H1 (cell line): ENCODE measurements around the gene MRPL43. TPM values are rescaled to one million over a fixed set of nuclear protein-coding genes. Genes with fewer than 3 reads are reported as not detected.

Experiments used
- CTCF ChIA-PET: fragments of 300-600 bp; sonication (Branson Sonifier 250); formaldehyde crosslinking; loops from one replicate; lab custom pipeline; 2021; ENCODE audit not compliant: partially characterized antibody; lab: Charles Lee
- POLR2A ChIA-PET: fragments of 300-600 bp; sonication (Branson Sonifier 250); formaldehyde crosslinking; loops from one replicate; lab custom pipeline; 2021; ENCODE audit warnings: inconsistent platforms; ENCODE audit not compliant: partially characterized antibody; lab: Charles Lee
- DNase-seq, 2 experiments: peaks; one replicate each; pipeline versions ENCODE4 v3.0.0 to v3.0.0-alpha.2; 2010 to 2022; ENCODE audit warnings: low spot score in 2 of 2, low read depth in 1 of 2, mixed read lengths in 1 of 2
- FAIRE-seq: peaks from 2 replicates; lab custom pipeline; 2011; peaks lifted over from hg19 to GRCh38; lab: Jason Lieb, UNC
- H2AFZ ChIP-seq: 2 replicates; pipeline ENCODE4 v1.8.1; 2012; ENCODE audit warnings: low read length, inconsistent platforms
- H2AK5ac ChIP-seq: 2 replicates; pipeline ENCODE4 v1.6.1; 2013; ENCODE audit warnings: low read depth, low read length
- H2BK120ac ChIP-seq: replicated peaks from 2 replicates; pipeline ENCODE3; 2013; ENCODE audit warnings: low read depth, low read length, inconsistent platforms
- H2BK12ac ChIP-seq: 2 replicates; pipeline ENCODE4 v1.6.1; 2013; ENCODE audit warnings: low read depth, low read length
- H2BK15ac ChIP-seq: 2 replicates; pipeline ENCODE4 v1.6.1; 2013; ENCODE audit warnings: low read length
- H2BK20ac ChIP-seq: 2 replicates; pipeline ENCODE4 v1.6.1; 2013; ENCODE audit warnings: low read length
- H2BK5ac ChIP-seq: 2 replicates; pipeline ENCODE4 v1.6.1; 2013; ENCODE audit warnings: low read depth, low read length
- H3K14ac ChIP-seq: 2 replicates; pipeline ENCODE4 v1.6.1; 2013; ENCODE audit warnings: inconsistent platforms; ENCODE audit not compliant: insufficient read length
- H3K18ac ChIP-seq: 2 replicates; pipeline ENCODE4 v1.6.1; 2013; ENCODE audit warnings: low read length; ENCODE audit errors: extremely low read depth
- H3K23ac ChIP-seq: 2 replicates; pipeline ENCODE4 v1.6.1; 2013; ENCODE audit warnings: inconsistent platforms; ENCODE audit not compliant: insufficient read length
- H3K23me2 ChIP-seq: 2 replicates; pipeline ENCODE4 v1.6.1; 2013; ENCODE audit warnings: low read depth, low read length
- H3K27ac ChIP-seq: 2 replicates; pipeline ENCODE4 v1.6.1; 2011; ENCODE audit warnings: low read depth, low read length, inconsistent platforms
- H3K27me3 ChIP-seq, 4 experiments: replicated peaks in 1 of 4; 1 replicate in 1 of 4; 2 replicates in 3 of 4; pipeline versions ENCODE4 v1.6.1 to v1.8.1; 2011 to 2013; ENCODE audit warnings: low read length in 3 of 4, mild to moderate bottlenecking in 3 of 4, inconsistent platforms in 2 of 4, mixed read lengths in 2 of 4, moderate library complexity in 1 of 4; ENCODE audit not compliant: control insufficient read depth in 3 of 4, insufficient read depth in 3 of 4; ENCODE audit errors: extremely low read depth in 1 of 4
- H3K36me3 ChIP-seq, 4 experiments: 2 replicates each; pipeline versions ENCODE4 v1.6.1 to v1.8.1; 2011 to 2013; ENCODE audit warnings: mild to moderate bottlenecking in 4 of 4, low read length in 3 of 4, moderate library complexity in 2 of 4, control low read depth in 1 of 4, inconsistent platforms in 1 of 4; ENCODE audit not compliant: insufficient read depth in 4 of 4, control insufficient read depth in 2 of 4
- H3K4ac ChIP-seq: replicated peaks from 2 replicates; pipeline ENCODE3; 2013; ENCODE audit warnings: low read length, low read depth, mixed read lengths, inconsistent platforms; ENCODE audit not compliant: insufficient read length
- H3K4me1 ChIP-seq, 4 experiments: replicated peaks in 1 of 4; 1 replicate in 1 of 4; 2 replicates in 3 of 4; pipeline versions ENCODE4 v1.6.1 to v1.8.1; 2011 to 2013; ENCODE audit warnings: low read length in 3 of 4, inconsistent platforms in 2 of 4, mixed read lengths in 1 of 4; ENCODE audit not compliant: insufficient read depth in 4 of 4, control insufficient read depth in 3 of 4
- H3K4me2 ChIP-seq, 2 experiments: 2 replicates each; pipeline versions ENCODE4 v1.6.1 to v1.8.1; 2011 to 2013; ENCODE audit warnings: low read depth in 2 of 2, low read length in 2 of 2, control low read depth in 1 of 2, inconsistent platforms in 1 of 2, mild to moderate bottlenecking in 1 of 2; ENCODE audit not compliant: insufficient read depth in 1 of 2
- H3K4me3 ChIP-seq, 4 experiments: fragments of 200-600, 300-600 bp in 1 of 4; sonication (generic), shearing (Covaris generic), sonication (Bioruptor Twin) in 1 of 4; 2 replicates each; pipeline versions ENCODE4 v1.5.1 to v1.8.1; 2011 to 2016; ENCODE audit warnings: low read length in 4 of 4, low read depth in 3 of 4, control low read depth in 2 of 4, inconsistent platforms in 2 of 4, mild to moderate bottlenecking in 2 of 4, mixed read lengths in 1 of 4, moderate library complexity in 1 of 4; ENCODE audit not compliant: insufficient read depth in 2 of 4; ENCODE audit errors: extremely low read depth in 1 of 4
- H3K56ac ChIP-seq: replicated peaks from 2 replicates; pipeline ENCODE3; 2013; ENCODE audit warnings: low read depth, mild to moderate bottlenecking, mixed read lengths, low read length, inconsistent platforms; ENCODE audit not compliant: insufficient read length
- H3K79me1 ChIP-seq: 2 replicates; pipeline ENCODE4 v1.6.1; 2013; ENCODE audit warnings: low read depth, low read length, control low read depth
- H3K79me2 ChIP-seq, 2 experiments: 2 replicates each; pipeline versions ENCODE4 v1.6.1 to v1.8.1; 2012 to 2013; ENCODE audit warnings: low read length in 2 of 2, mild to moderate bottlenecking in 2 of 2, inconsistent platforms in 1 of 2; ENCODE audit not compliant: insufficient read depth in 2 of 2, control insufficient read depth in 1 of 2
- H3K9ac ChIP-seq, 4 experiments: replicated peaks in 1 of 4; 1 replicate in 1 of 4; 2 replicates in 3 of 4; pipeline versions ENCODE4 v1.6.1 to v1.8.1; 2011 to 2013; ENCODE audit warnings: low read depth in 3 of 4, low read length in 3 of 4, control low read depth in 2 of 4, mild to moderate bottlenecking in 2 of 4, moderate library complexity in 2 of 4, inconsistent platforms in 1 of 4; ENCODE audit errors: extremely low read depth in 1 of 4
- H3K9me3 ChIP-seq, 2 experiments: 2 replicates each; pipeline versions ENCODE4 v1.6.1 to v1.8.1; 2012 to 2013; ENCODE audit warnings: mild to moderate bottlenecking in 2 of 2, moderate library complexity in 2 of 2, control low read depth in 1 of 2, inconsistent platforms in 1 of 2, low read depth in 1 of 2, low read length in 1 of 2, mixed read lengths in 1 of 2; ENCODE audit not compliant: insufficient read depth in 2 of 2
- H4K20me1 ChIP-seq, 2 experiments: replicated peaks in 1 of 2; 2 replicates each; pipeline versions ENCODE3 to v1.8.1; 2011 to 2013; ENCODE audit warnings: inconsistent platforms in 2 of 2, low read length in 2 of 2, mild to moderate bottlenecking in 1 of 2; ENCODE audit not compliant: insufficient read depth in 2 of 2, control insufficient read depth in 1 of 2
- H4K5ac ChIP-seq: 2 replicates; pipeline ENCODE4 v1.6.1; 2013; ENCODE audit warnings: low read length, low read depth, mixed read lengths, inconsistent platforms; ENCODE audit not compliant: insufficient read length
- H4K8ac ChIP-seq: 2 replicates; pipeline ENCODE4 v1.8.0; 2013; ENCODE audit warnings: mild to moderate bottlenecking, moderate library complexity, low read length, inconsistent platforms; ENCODE audit not compliant: insufficient read depth; ENCODE audit errors: extremely low read depth
- H4K91ac ChIP-seq: replicated peaks from 2 replicates; pipeline ENCODE3; 2013; ENCODE audit warnings: low read length, mixed read lengths, inconsistent platforms; ENCODE audit not compliant: insufficient read length
- CREB1 ChIP-seq: IDR thresholded peaks from 2 replicates; pipeline ENCODE4 v1.6.1; 2012; ENCODE audit warnings: inconsistent platforms
- E2F6 ChIP-seq: IDR thresholded peaks from 2 replicates; pipeline ENCODE4 v1.6.1; 2012; ENCODE audit warnings: inconsistent platforms
- GABPA ChIP-seq: IDR thresholded peaks from 2 replicates; pipeline ENCODE4 v1.6.1; 2011; ENCODE audit warnings: mild to moderate bottlenecking, low read length, moderate library complexity, borderline replicate concordance; ENCODE audit not compliant: insufficient read depth
- JUN ChIP-seq: IDR thresholded peaks from 2 replicates; pipeline ENCODE4 v1.6.1; 2011; ENCODE audit warnings: low read depth, mild to moderate bottlenecking, improper control_type of control experiment, low read length
- PHF8 ChIP-seq: fragments of 200-600 bp; sonication (generic); conservative IDR thresholded peaks from 2 replicates; pipeline ENCODE4 v1.7.1; 2012; ENCODE audit warnings: low read depth, mild to moderate bottlenecking, inconsistent platforms, low read length, moderate library complexity
- TCF12 ChIP-seq: IDR thresholded peaks from 2 replicates; pipeline ENCODE4 v1.6.1; 2011; ENCODE audit warnings: low read depth, mild to moderate bottlenecking, low read length
- WGBS, 2 experiments: shearing (Covaris generic) in 1 of 2; methylation state at CpG; one replicate each; pipeline versions ENCODE4 v1.1.6 to v1.1.7; 2013 to 2015; ENCODE audit warnings: low lambda C conversion rate in 2 of 2, mixed read lengths in 2 of 2, inconsistent platforms in 1 of 2, low coverage in 1 of 2, missing lambda C conversion rate in 1 of 2; ENCODE audit not compliant: insufficient replicate concordance in 2 of 2, insufficient coverage in 1 of 2, insufficient read length in 1 of 2; ENCODE audit errors: extremely low coverage in 1 of 2, missing lambda C conversion rate in 1 of 2; 5-methylcytosine and 5-hydroxymethylcytosine counted together
- polyA plus RNA-seq, 7 experiments: library from polyadenylated mRNA; depleted of rRNA in 3 of 7; stranded (reverse) in 5 of 7; unstranded in 2 of 7; fragments of >200 nt in 5 of 7; fragments of 200-250 nt in 2 of 7; gene quantifications; 1 replicate in 5 of 7; 2 replicates in 1 of 7; 4 replicates in 1 of 7; pipeline versions ENCODE4 v1.2.1 to v1.2.3, GENCODE V29; 2011 to 2013; ENCODE audit warnings: missing spikeins in 2 of 7, mixed read lengths in 2 of 7
- total RNA-seq: library from RNA; stranded (reverse); fragmentation: NEBNext Ultra II Directional; extraction: Animal tissue kit (Norgen Biotek cat#: 25700); gene quantifications from 2 replicates; pipeline ENCODE4 v1.2.1, GENCODE V29; 2021
- TF ChIP-seq, protein P1 (sequence below), 3 experiments: IDR thresholded peaks; 1 replicate in 2 of 3; 2 replicates in 1 of 3; pipeline versions ENCODE4 v1.5.1 to v1.6.1; 2011; ENCODE audit warnings: low read length in 3 of 3, mild to moderate bottlenecking in 3 of 3, inconsistent platforms in 2 of 3, low read depth in 1 of 3, moderate library complexity in 1 of 3; ENCODE audit not compliant: insufficient read depth in 1 of 3; ENCODE audit errors: control extremely low read depth in 1 of 3

Gene MRPL43
- total and polyA plus RNA-seq, 2 of the 8 experiments (the other 6 are each of a cell fraction or from before 2014, with no cell fraction given), result 74.1 to 149 TPM

- Histone ChIP-seq H2AFZ (no peak overlapping the region), H3K18ac (peak overlapping the region; percentile 71), H2BK5ac (no peak overlapping the region; the same call in 1 of the 2 replicates), H3K4me2 (peak overlapping the region; percentile 91 to 99), H4K8ac (no peak overlapping the region), H3K56ac (no peak overlapping the region), H2BK120ac (no peak overlapping the region), H3K79me1 (no peaks in the 10 kb centered on the region; the same call in 1 of the 2 replicates), H3K4me3 (peak overlapping the region; percentile 41 to 66 (median 58); a peak in 7 of 8 replicates), H3K4me1 (peaks cover 0 to 26% (median 21%) of the 10 kb centered on the region in 4 experiments; a peak in 6 of 7 replicates), H3K9ac (no peak overlapping the region), H3K23ac (no peak overlapping the region), H2AK5ac (no peak overlapping the region), H3K9me3 (no peaks in the 10 kb centered on the region), H2BK20ac (no peak overlapping the region), H3K79me2 (no peaks in the 10 kb centered on the region), H3K36me3 (no peaks in the 10 kb centered on the region), H2BK15ac (no peak overlapping the region), H3K23me2 (peaks cover 17% of the 10 kb centered on the region), H3K14ac (no peak overlapping the region), H3K27me3 (peaks cover 1 to 45% (median 34%) of the 10 kb centered on the region in 4 experiments), H2BK12ac (no peak overlapping the region), H3K4ac (no peak overlapping the region), H4K91ac (peak overlapping the region; percentile 10), H4K5ac (no peak overlapping the region), H3K27ac (no peak overlapping the region), H4K20me1 (peaks cover 0 to 3% of the 10 kb centered on the region in 2 experiments)
- TF ChIP-seq TCF12, result no peak
- TF ChIP-seq GABPA, result no peak
- TF ChIP-seq, protein P1, sequence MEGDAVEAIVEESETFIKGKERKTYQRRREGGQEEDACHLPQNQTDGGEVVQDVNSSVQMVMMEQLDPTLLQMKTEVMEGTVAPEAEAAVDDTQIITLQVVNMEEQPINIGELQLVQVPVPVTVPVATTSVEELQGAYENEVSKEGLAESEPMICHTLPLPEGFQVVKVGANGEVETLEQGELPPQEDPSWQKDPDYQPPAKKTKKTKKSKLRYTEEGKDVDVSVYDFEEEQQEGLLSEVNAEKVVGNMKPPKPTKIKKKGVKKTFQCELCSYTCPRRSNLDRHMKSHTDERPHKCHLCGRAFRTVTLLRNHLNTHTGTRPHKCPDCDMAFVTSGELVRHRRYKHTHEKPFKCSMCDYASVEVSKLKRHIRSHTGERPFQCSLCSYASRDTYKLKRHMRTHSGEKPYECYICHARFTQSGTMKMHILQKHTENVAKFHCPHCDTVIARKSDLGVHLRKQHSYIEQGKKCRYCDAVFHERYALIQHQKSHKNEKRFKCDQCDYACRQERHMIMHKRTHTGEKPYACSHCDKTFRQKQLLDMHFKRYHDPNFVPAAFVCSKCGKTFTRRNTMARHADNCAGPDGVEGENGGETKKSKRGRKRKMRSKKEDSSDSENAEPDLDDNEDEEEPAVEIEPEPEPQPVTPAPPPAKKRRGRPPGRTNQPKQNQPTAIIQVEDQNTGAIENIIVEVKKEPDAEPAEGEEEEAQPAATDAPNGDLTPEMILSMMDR (IDR thresholded peaks at IDR 0.05; ENCODE audit: control extremely low read depth in 1 of 3, insufficient read depth in 1 of 3, low read depth in 1 of 3, low read length in 3 of 3), result no peak
- TF ChIP-seq JUN, result no peak
- 0 out of 2 replicates have a peak, but pooled peaks have one; percentile 3 for TF ChIP-seq E2F6
- 0 out of 2 replicates have a peak, but pooled peaks have one; percentile 21 for TF ChIP-seq CREB1
- 0 out of 2 replicates have a peak, but pooled peaks have one; percentile 14 for TF ChIP-seq PHF8
- CTCF ChIA-PET, result interaction anchor here (0.6 to 51.8 kb wide), 22 partner anchors 10 to 562 kb away, joined by 3 to 2176 read pairs (median 4); partner anchors contain the start of genes KAZALD1 and LZTS2
- 17% methylated on average over 20 of the region's 25 CpGs; no CpG with 5 or more reads in 1 of the 2 experiments for WGBS, 2 experiments
- DNase-seq (no peak), FAIRE-seq (no peak)
- POLR2A ChIA-PET, result interaction anchor here (0.7 to 3.5 kb wide), 9 partner anchors 9 to 43 kb away, joined by 3 to 24 read pairs (median 6); partner anchors contain the start of genes LZTS2, MRPL43 and TWNK
Measured at GRCh38 chr10:101030496-101031127, 43.3 kb upstream of the MRPL43 start.
